Esophagus muscularis mucosa (tissue), 4 donors: Measurements from ENCODE around the gene ARFGAP3. TPM values are rescaled to one million over a fixed set of nuclear protein-coding genes. Genes with fewer than 3 reads are reported as not detected.

ENCODE experiments used
- DNase-seq: peaks from one replicate; pipeline ENCODE4 v3.0.0-alpha.2; 2017; ENCODE audit errors: extremely low spot score
- H3K27ac ChIP-seq, 4 donors: fragments of 200-600 bp; sonication (generic); replicated peaks in 1 of 4; 1 replicate in 3 of 4; 2 replicates in 1 of 4; pipeline ENCODE4 v1.5.1; 2016 to 2019; ENCODE audit warnings: mild to moderate bottlenecking in 1 of 4
- H3K27me3 ChIP-seq, 4 donors: fragments of 200-600 bp; sonication (generic); one replicate each; pipeline versions ENCODE4 v1.5.1 to v1.6.0; 2016 to 2019
- H3K36me3 ChIP-seq, 4 donors: fragments of 200-600 bp; sonication (generic); one replicate each; pipeline ENCODE4 v1.5.1; 2016 to 2019
- H3K4me1 ChIP-seq, 4 donors: fragments of 200-600 bp; sonication (generic); one replicate each; pipeline ENCODE4 v1.5.1; 2016 to 2019
- H3K4me3 ChIP-seq, 4 donors: fragments of 200-600 bp; sonication (generic); 1 replicate in 2 of 4; 2 replicates in 2 of 4; pipeline ENCODE4 v1.5.1; 2016 to 2019; ENCODE audit warnings: mild to moderate bottlenecking in 4 of 4, moderate library complexity in 1 of 4
- H3K9me3 ChIP-seq, 4 donors: fragments of 200-600 bp; sonication (generic); 1 replicate in 3 of 4; 2 replicates in 1 of 4; pipeline ENCODE4 v1.5.1; 2016 to 2019
- EP300 ChIP-seq: sonication (generic); formaldehyde crosslinking; IDR thresholded peaks from one replicate; pipeline ENCODE4 v1.6.1; 2017; ENCODE audit warnings: antibody characterized with exemption
- POLR2A ChIP-seq: fragments of 450-650 bp; IDR thresholded peaks from one replicate; pipeline ENCODE4 v1.6.1; 2017; ENCODE audit warnings: antibody characterized with exemption, moderate library complexity, mild to moderate bottlenecking, low read depth
- POLR2AphosphoS5 ChIP-seq, 2 donors: sonication (generic); formaldehyde crosslinking; IDR thresholded peaks; one replicate each; pipeline ENCODE4 v1.6.1; 2017; ENCODE audit warnings: antibody characterized with exemption in 2 of 2
- WGBS: methylation state at CpG from one replicate; pipeline ENCODE4 v1.1.5; 2018; 5-methylcytosine and 5-hydroxymethylcytosine counted together
- intact Hi-C: fragments of 100-400 bp; cut with DNase I; formaldehyde crosslinking; loops from one replicate; pipeline ENCODE4 v1.15.1; 2023
- total RNA-seq, 4 donors: library from RNA; depleted of rRNA; stranded (reverse); fragments of >200 nt; gene quantifications; one replicate each; pipeline versions ENCODE4 v1.1.0 to v1.2.1, GENCODE V29; 2016
- TF ChIP-seq, protein P1 (sequence below), 3 experiments: fragments of 200-600 bp in 2 of 3; fragments of 450-650 bp in 1 of 3; sonication (generic) in 2 of 3; IDR thresholded peaks; one replicate each; pipeline ENCODE4 v1.5.1; 2017 to 2019; ENCODE audit warnings: antibody characterized with exemption in 3 of 3, mild to moderate bottlenecking in 2 of 3, moderate library complexity in 1 of 3

The ARFGAP3 gene
- total RNA-seq, 4 donors from 2014 or later = 38.8 to 63.5 (median 41.4) TPM

DNA sequence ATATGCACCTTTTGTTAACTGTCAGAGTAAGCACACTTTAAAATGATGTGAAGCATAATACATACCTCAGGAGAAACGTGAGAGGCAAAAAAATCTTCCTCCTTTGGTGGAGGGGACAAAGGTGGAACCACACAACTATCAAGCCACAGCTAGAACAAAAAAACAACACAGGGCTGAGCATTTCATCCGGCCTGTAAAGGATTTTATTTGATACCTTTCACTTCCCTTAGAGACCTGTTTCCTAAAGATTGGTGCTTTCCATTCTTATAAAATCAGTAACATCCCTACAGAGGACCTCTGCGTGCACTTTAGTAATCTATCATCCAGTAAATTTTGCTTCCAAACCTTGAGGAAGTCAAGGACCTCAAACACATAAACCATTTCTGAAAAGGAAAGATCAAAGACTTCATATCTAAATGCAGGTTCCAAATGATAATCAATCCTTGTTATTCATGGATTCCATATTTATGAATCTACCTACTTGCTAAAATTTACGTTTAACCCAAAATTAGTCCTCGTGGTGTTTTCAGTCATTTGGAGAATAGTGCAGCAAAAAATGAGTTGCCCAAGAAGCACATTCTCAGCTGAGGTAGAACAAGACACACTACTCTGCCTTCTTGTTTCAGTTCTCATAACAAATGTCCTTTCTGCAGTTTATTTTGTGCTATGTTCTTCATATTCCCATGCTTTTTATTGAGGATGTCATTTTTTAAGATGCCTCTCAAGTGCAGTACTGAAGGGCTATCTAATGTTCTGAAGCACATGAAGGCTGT, 22.7 kb downstream of the ARFGAP3 start:
- WGBS = 83% methylated on average over 5 of the region's 5 CpGs
- no peak for DNase-seq
- H3K4me1 ChIP-seq = no peaks in the 10 kb centered on the region

DNA sequence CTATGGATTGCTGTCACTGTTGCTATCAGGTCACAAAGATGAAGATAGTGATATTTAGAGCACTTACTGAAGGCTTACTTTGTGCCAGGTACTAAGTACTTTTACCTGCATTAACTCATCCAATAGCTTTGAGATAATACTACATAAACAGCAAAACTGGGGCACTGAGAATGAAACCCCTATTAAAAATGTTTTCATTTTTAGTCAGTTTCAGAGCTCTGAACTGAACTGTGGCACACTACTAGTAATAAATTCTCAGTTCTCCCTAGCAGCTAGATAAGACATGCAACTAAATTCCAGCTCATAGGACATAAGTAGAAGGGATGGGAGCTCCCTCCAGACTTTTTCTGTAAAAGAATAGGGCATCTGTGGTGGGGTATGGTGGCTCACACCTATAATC, 24.0 kb downstream of the ARFGAP3 start:
- Histone ChIP-seq H3K27me3 (no peaks in the 10 kb centered on the region), H3K4me3 (no peak overlapping the region), H3K9me3 (no peaks in the 10 kb centered on the region), H3K36me3 (peaks cover 69 to 94% (median 90%) of the 10 kb centered on the region in 4 donors), H3K4me1 (no peaks in the 10 kb centered on the region), H3K27ac (no peak overlapping the region)
- no peak for DNase-seq
- intact Hi-C loops = no loop called here
- TF ChIP-seq POLR2AphosphoS5 (IDR thresholded peaks at IDR 0.05) = no peak
- no peak for TF ChIP-seq POLR2A
- TF ChIP-seq EP300 = no peak
- TF ChIP-seq, protein P1, sequence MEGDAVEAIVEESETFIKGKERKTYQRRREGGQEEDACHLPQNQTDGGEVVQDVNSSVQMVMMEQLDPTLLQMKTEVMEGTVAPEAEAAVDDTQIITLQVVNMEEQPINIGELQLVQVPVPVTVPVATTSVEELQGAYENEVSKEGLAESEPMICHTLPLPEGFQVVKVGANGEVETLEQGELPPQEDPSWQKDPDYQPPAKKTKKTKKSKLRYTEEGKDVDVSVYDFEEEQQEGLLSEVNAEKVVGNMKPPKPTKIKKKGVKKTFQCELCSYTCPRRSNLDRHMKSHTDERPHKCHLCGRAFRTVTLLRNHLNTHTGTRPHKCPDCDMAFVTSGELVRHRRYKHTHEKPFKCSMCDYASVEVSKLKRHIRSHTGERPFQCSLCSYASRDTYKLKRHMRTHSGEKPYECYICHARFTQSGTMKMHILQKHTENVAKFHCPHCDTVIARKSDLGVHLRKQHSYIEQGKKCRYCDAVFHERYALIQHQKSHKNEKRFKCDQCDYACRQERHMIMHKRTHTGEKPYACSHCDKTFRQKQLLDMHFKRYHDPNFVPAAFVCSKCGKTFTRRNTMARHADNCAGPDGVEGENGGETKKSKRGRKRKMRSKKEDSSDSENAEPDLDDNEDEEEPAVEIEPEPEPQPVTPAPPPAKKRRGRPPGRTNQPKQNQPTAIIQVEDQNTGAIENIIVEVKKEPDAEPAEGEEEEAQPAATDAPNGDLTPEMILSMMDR (IDR thresholded peaks at IDR 0.05) = no peak

More for the DNA sequence above, 22.7 kb downstream of the ARFGAP3 start:
- H3K4me3 ChIP-seq = no peak overlapping the region
- H3K27me3 ChIP-seq = no peaks in the 10 kb centered on the region
- no peak overlapping the region for H3K27ac ChIP-seq
- peaks cover 70 to 93% (median 88%) of the 10 kb centered on the region in 4 donors for H3K36me3 ChIP-seq
- H3K9me3 ChIP-seq = no peaks in the 10 kb centered on the region
- TF ChIP-seq, protein P1 (IDR thresholded peaks at IDR 0.05) = no peak
- TF ChIP-seq EP300 (no peak), POLR2AphosphoS5 (IDR thresholded peaks at IDR 0.05) (no peak), POLR2A (no peak)
- intact Hi-C loops = no loop called here

DNA sequence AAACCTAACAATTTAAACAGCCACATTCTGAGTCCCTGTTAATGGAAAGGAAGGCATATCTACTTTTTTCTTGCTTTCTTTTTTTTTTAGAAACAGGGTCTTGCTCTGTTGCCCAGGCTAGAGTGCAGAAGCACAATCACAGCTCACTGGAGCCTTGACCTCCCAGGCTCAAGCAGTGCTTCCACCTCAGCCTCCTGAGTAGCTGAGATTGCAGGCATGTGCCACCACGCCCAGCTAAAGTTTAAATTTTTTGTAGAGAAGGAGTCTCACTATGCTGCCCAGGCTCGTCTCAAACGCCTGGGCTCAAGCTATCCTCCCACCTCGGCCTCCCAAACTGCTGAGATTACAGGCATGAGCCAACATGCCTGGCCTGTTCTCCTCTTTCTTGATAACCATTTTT, 25.4 kb downstream of the ARFGAP3 start:
- H3K27ac ChIP-seq = no peak overlapping the region
- H3K36me3 ChIP-seq = peaks cover 62 to 100% (median 95%) of the 10 kb centered on the region in 4 donors
- H3K27me3 ChIP-seq = no peaks in the 10 kb centered on the region
- TF ChIP-seq POLR2AphosphoS5 (IDR thresholded peaks at IDR 0.05) (no peak), EP300 (no peak), POLR2A (no peak)
- TF ChIP-seq, protein P1 (IDR thresholded peaks at IDR 0.05) = no peak
- no peaks in the 10 kb centered on the region for H3K9me3 ChIP-seq
- DNase-seq = no peak
- WGBS = 87% methylated on average over 4 of the region's 4 CpGs
- intact Hi-C loops = no loop called here
- no peak overlapping the region for H3K4me3 ChIP-seq
- H3K4me1 ChIP-seq = no peaks in the 10 kb centered on the region

DNA sequence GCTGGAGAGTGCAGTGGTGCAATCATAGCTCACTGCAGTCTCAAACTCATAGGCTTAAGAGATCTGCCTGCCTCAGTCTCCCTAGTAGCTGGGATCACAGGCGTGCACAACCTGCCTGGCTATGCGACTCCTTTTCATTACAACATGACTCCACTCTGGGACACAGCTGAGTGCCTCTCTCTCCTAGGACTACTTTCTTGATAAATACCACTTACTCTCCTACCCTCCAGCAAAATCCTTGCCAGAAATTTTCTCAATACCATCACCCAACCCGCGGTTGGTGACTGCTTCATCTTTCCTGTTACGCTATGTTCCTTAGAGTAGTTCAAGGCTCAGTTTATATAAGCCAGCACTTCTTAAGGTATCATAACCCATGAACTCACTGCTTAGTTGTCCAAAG, 26.9 kb downstream of the ARFGAP3 start:
- Histone ChIP-seq H3K4me1 (no peaks in the 10 kb centered on the region), H3K27me3 (no peaks in the 10 kb centered on the region), H3K4me3 (no peak overlapping the region), H3K27ac (no peak overlapping the region), H3K9me3 (no peaks in the 10 kb centered on the region), H3K36me3 (peaks cover 66 to 100% (median 99%) of the 10 kb centered on the region in 4 donors)
- no peak for DNase-seq
- intact Hi-C loops = no loop called here
- TF ChIP-seq POLR2A (no peak), POLR2AphosphoS5 (IDR thresholded peaks at IDR 0.05) (no peak), EP300 (no peak)
- TF ChIP-seq, protein P1 (IDR thresholded peaks at IDR 0.05) = no peak
- 91% methylated on average over 5 of the region's 5 CpGs for WGBS
